HFFc6 (cell line): Measurements from ENCODE around the gene EXOSC5. TPM values are rescaled to one million over a fixed set of nuclear protein-coding genes. Genes with fewer than 3 reads are reported as not detected.

Source experiments
- DNase-seq: peaks from one replicate; pipeline ENCODE4 v3.0.0-alpha.2; 2018
- H3K27ac Mint-ChIP-seq: 2 replicates; pipeline ENCODE4 v1.8.0; 2020; ENCODE audit warnings: mild to moderate bottlenecking, mixed read lengths
- H3K27me3 Mint-ChIP-seq: 2 replicates; pipeline ENCODE4 v1.8.0; 2021; ENCODE audit warnings: mild to moderate bottlenecking, moderate library complexity, mixed read lengths; ENCODE audit not compliant: insufficient read depth
- H3K36me3 Mint-ChIP-seq: 2 replicates; pipeline ENCODE4 v1.8.0; 2021; ENCODE audit warnings: low read depth, mixed read lengths
- H3K4me1 Mint-ChIP-seq: 2 replicates; pipeline ENCODE4 v1.8.0; 2020; ENCODE audit warnings: low read depth, mixed read lengths
- H3K4me3 Mint-ChIP-seq: 2 replicates; pipeline ENCODE4 v1.8.0; 2020; ENCODE audit warnings: mild to moderate bottlenecking, moderate library complexity, mixed read lengths
- H3K9me3 Mint-ChIP-seq: 2 replicates; pipeline ENCODE4 v1.8.0; 2020; ENCODE audit warnings: mild to moderate bottlenecking, mixed read lengths
- CTCF ChIP-seq: fragments of 200-600 bp; sonication (generic); IDR thresholded peaks from 2 replicates; pipeline ENCODE4 v1.5.0; 2021; ENCODE audit warnings: antibody characterized with exemption, mild to moderate bottlenecking
- total RNA-seq, 6 experiments: library from RNA; stranded (reverse); fragmentation: NEBNext Ultra II Directional; extraction: Animal tissue kit (Norgen Biotek cat#: 25700); gene quantifications; 2 replicates in 1 of 6; 3 replicates in 5 of 6; pipeline ENCODE4 v1.2.3, GENCODE V29; 2021

The EXOSC5 gene
- total RNA-seq, 6 experiments from 2014 or later, result 16.5 to 23.5 (median 18.1) TPM

GRCh38 chr19:41421314-41421713 is 24.2 kb upstream of the EXOSC5 start:
- Mint-ChIP-seq H3K9me3 (no peaks in the 10 kb centered on the region), H3K27ac (no peak overlapping the region), H3K4me1 (no peaks in the 10 kb centered on the region), H3K27me3 (peaks cover 3% of the 10 kb centered on the region; the same call in 1 of the 2 replicates), H3K36me3 (peaks cover 16% of the 10 kb centered on the region), H3K4me3 (no peak overlapping the region)
- DNase-seq, result no peak
- no peak for TF ChIP-seq CTCF

- peaks cover 16% of the 10 kb centered on the region for H3K36me3 Mint-ChIP-seq
- DNase-seq, result no peak
- peaks cover 3% of the 10 kb centered on the region; the same call in 1 of the 2 replicates for H3K27me3 Mint-ChIP-seq
- TF ChIP-seq CTCF, result no peak
- H3K27ac Mint-ChIP-seq, result no peak overlapping the region
- H3K9me3 Mint-ChIP-seq, result no peaks in the 10 kb centered on the region
- H3K4me3 Mint-ChIP-seq, result no peak overlapping the region
- H3K4me1 Mint-ChIP-seq, result no peaks in the 10 kb centered on the region
These were observed 23.1 kb upstream of the EXOSC5 start for GRCh38 chr19:41420101-41420880.

- peaks cover 4% of the 10 kb centered on the region for H3K27me3 Mint-ChIP-seq
- no peak overlapping the region for H3K4me3 Mint-ChIP-seq
- H3K4me1 Mint-ChIP-seq, result no peaks in the 10 kb centered on the region
- H3K36me3 Mint-ChIP-seq, result peaks cover 18% of the 10 kb centered on the region
- no peak for DNase-seq
- H3K27ac Mint-ChIP-seq, result no peak overlapping the region
- H3K9me3 Mint-ChIP-seq, result no peaks in the 10 kb centered on the region
- TF ChIP-seq CTCF, result no peak
These were observed 19.1 kb upstream of the EXOSC5 start for GRCh38 chr19:41416194-41416674.

- H3K4me3 Mint-ChIP-seq, result no peak overlapping the region
- H3K4me1 Mint-ChIP-seq, result no peaks in the 10 kb centered on the region
- TF ChIP-seq CTCF, result no peak
- peaks cover 4% of the 10 kb centered on the region for H3K27me3 Mint-ChIP-seq
- peaks cover 18% of the 10 kb centered on the region for H3K36me3 Mint-ChIP-seq
- no peak for DNase-seq
- no peaks in the 10 kb centered on the region for H3K9me3 Mint-ChIP-seq
- H3K27ac Mint-ChIP-seq, result no peak overlapping the region
These were observed 18.0 kb upstream of the EXOSC5 start for GRCh38 chr19:41415154-41415571.

GRCh38 chr19:41414461-41414860 is 17.3 kb upstream of the EXOSC5 start:
- TF ChIP-seq CTCF, result no peak
- H3K9me3 Mint-ChIP-seq, result no peaks in the 10 kb centered on the region
- no peak for DNase-seq
- H3K27ac Mint-ChIP-seq, result no peak overlapping the region
- peaks cover 4% of the 10 kb centered on the region for H3K27me3 Mint-ChIP-seq
- H3K4me1 Mint-ChIP-seq, result peaks cover 2% of the 10 kb centered on the region
- H3K4me3 Mint-ChIP-seq, result no peak overlapping the region
- peaks cover 18% of the 10 kb centered on the region for H3K36me3 Mint-ChIP-seq
